HG02970 (cell line): Measurements from ENCODE around the gene ANKLE2.

Experiments
- ATAC-seq: cut with Tn5 transposase; IDR thresholded peaks from one replicate; pipeline ENCODE4 v1.9.1; 2021; ENCODE audit warnings: mild to moderate bottlenecking, moderate library complexity, moderate number of reproducible peaks; ENCODE audit not compliant: unreplicated experiment, low FRiP score

Gene ANKLE2

GRCh38 chr12:132723015-132723763 is 38.4 kb downstream of the ANKLE2 start:
- ATAC-seq, result no peak

GRCh38 chr12:132720606-132721345 is 40.9 kb downstream of the ANKLE2 start:
- no peak for ATAC-seq

- no peak for ATAC-seq
Measured at GRCh38 chr12:132719954-132720324, 41.7 kb downstream of the ANKLE2 start.

DNA sequence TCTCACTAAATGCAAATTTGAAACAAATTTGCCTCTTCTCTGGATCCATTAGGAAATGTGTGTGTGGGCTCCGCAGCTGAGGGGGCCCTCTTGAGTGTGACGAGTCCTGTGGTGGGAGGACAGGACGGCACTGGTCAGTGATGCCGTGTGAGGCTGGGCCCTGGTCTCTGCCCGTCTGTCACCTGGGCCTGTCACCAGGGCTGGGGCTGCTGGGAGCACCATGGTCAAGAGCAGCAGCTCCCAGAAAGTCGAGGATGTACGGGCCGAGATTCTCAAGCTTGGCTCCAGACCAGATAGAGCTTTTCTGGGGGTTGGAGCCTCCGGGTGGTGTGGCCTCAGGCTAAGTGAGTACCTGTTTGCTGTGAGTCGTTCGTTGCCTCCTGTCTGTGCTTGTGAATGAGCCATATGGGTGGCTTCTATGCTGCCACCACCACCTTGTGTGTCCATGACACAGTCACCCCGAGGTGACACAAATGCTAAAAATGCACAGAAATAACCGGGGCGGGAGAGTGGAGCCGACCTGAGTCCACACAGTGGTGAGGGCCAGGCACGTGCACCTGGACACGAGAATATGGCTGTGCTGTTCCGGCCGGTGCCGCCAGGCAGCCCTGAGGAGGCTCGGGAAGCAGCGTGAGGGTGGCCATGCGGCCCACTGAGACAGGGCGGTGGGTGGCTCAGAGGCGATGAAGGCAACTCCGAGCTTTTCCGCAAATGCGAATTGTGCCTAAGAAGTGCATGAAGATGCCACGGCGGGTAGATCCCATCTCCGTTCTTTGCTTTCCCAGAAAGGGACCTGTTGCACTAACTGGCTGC is 42.3 kb downstream of the ANKLE2 start:
- ATAC-seq, result no peak

DNA sequence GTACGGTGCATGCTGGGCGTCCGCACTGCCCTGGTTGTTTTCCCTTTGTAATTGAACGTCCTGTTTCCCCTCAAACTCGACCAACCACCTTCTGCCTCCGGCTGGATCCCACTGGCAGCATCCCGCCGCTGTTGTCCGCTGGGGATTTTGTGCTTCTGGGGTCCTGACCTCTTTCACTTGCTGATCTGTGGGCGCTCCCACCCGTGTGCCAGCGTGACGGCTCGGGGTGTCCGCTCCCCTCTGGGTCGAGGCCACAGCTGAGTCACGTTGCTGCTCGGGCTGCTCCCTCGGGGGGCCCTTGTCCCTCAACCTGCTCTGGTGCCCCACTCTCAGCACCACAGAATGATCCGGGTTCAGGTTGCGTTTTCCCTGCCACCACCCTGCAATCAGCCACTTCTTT is 43.0 kb downstream of the ANKLE2 start:
- ATAC-seq, result no peak

GRCh38 chr12:132717531-132718387 is 43.9 kb downstream of the ANKLE2 start:
- no peak for ATAC-seq

DNA sequence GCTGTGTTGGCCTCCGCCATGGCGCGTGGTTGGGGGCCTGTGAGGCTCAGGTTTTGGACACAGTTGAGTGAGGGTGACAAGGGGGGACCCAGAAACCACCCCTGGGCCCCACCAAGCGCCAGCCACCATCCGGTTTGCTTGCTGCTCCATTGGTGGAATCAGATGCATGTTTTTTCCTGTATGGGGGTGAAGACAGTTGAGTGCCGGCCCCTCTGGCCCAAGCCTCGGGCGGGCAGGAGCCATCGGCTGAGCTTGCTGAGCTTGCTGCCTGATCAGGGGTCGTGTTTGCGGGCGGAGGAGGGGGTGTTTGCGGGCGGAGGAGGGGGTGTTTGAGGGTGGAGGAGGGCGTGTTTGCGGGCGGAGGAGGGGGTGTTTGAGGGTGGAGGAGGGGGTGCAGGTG is 44.6 kb downstream of the ANKLE2 start:
- no peak for ATAC-seq

DNA sequence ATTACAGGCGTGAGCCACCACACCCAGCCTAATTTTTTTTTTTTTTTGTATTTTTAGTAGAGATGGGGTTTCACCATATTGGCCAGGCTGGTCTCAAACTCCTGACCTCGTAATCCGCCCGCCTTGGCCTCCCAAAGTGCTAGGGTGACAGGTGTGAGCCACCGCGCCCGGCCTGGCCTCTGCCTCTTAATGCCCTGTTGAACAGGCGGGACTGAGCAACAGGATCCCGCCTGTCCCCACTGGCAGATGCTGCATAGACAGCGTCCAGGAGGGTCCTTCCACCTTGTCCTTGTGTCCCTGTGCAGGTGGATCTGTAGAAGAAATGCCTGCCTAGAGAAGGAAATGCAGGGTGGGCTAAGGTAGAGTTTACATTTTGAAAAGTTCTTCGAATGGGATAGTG is 45.3 kb downstream of the ANKLE2 start:
- no peak for ATAC-seq

DNA sequence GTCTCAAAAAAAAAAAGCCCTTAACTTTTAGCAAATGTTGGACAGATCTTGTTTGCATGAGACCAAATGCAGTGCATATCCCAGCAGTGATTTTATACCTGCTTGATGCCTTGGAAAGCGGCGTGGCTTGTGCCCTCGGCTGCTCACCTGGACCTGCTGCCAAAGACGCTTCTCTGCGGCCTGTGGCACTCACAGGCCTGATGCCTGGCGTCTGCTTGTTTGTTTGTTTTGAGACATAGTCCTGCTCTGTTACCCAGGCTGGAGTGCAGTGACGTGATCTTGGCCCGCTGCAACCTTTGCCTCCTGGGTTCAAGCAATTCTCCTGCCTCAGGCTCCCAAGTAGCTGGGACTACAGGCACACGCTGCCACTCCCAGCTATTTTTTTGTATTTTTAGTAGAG is 45.8 kb downstream of the ANKLE2 start:
- ATAC-seq, result no peak

- no peak for ATAC-seq
Measured at GRCh38 chr12:132713123-132713522, 48.5 kb downstream of the ANKLE2 start.

DNA sequence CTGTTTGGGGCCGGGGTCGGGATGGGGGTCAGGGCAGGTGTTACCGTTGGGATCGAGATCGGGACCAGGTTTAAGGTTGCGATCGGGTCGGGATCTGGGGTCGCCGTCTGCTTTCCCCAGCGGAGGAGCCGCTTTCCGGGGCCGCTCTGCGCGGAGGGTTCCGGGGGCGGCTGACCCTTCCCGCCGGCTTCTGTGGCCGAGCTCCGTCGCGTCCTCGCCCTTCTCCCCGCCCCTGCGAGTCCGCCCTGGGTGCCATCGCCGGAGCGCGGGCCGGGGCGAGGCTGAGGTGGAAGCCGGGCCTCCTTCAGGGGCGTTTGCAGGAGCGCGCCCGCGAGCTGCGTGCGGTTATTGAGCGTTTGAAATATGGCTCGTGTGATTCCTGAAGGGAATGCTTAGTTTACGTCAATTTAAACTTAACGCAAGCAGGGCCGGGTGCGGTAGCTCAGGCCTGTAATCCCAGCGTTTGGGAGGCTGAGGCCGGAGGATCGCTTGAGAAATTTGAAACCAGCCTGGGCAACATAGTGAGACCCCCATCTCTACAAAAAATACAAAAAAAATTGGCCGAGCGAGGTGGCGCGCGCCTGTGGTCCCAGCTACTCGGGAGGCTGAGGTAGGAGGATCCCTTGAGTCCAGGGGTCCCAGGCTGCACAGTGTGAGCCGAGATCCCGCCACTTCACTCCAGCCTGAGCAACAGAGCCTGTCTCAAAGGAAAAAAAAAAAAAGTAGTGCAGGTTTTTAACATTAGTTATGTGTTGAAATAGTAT is 50.4 kb downstream of the ANKLE2 start:
- peak; percentile 1 for ATAC-seq

DNA sequence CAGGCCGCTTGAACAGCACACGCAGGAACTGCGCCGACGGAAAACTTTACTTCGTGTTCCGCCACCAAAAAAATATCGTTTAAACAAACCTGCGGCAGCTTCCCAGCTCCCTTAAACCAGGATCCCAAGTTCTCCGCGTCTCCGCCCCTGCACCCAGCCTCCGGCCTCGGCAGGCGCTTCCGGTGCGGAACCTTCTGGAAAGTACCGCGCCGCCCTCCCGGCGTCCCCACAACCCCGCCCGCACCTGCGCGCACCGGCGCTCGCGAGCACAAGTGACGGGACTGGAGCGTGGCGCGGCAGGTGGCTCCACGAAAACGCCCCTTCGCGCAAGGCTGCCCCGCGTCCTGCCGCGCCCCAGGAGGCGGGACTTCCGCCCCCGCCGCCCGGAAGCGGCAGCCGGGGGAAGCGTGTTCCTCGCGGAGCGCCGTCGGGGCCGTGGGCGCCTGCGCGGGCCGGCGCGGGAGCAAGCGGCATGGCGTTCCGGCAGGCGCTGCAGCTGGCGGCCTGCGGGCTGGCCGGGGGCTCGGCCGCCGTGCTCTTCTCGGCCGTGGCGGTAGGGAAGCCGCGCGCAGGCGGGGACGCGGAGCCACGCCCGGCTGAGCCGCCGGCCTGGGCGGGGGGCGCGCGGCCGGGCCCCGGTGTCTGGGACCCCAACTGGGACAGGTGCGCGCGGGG is 51.1 kb downstream of the ANKLE2 start, which contains the start of gene PGAM5:
Gene PGAM5, plus strand, starts transcription at position 438 of the 675 bp plus-strand sequence. Its CDS starts 35 bp downstream, at position 473.
- peak; percentile 90 for ATAC-seq

DNA sequence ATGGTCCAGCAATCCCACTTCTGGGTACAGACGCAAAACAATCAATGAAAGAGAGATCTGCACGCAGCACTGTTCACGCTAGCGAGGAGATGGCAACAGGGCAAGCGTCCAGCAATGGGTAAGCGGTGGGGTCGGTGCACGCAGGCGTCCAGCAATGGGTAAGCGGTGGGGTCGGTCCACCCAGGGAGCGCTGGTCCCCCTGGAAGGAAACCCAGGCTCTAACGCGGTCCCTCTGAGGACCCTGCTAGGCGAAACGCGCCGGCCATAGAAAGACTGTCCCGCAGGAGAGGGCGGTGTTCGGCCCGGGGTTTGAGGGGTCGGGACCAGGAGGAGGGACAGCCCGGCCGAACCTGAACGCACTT is 51.6 kb downstream of the ANKLE2 start:
- peak; percentile 18 for ATAC-seq

DNA sequence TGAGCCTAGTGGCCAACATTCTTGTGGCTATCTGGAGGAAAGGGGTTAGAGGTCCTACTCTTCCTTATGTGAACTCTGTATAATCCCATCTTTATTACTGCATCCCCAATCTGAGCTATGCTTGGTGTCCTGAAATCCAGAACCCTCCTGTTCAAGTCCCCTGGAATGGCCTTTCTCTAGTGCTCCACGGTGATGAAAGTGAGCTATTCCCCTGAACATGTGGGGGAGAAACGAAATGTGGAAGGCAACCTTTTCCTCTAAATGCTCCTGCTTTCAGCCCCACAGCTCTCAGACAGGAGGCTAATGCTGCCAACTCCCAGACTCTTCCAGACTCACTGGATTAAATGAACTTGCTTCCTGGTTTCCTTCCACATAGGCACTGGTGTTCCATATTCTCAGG is 53.5 kb downstream of the ANKLE2 start:
- ATAC-seq, result no peak

DNA sequence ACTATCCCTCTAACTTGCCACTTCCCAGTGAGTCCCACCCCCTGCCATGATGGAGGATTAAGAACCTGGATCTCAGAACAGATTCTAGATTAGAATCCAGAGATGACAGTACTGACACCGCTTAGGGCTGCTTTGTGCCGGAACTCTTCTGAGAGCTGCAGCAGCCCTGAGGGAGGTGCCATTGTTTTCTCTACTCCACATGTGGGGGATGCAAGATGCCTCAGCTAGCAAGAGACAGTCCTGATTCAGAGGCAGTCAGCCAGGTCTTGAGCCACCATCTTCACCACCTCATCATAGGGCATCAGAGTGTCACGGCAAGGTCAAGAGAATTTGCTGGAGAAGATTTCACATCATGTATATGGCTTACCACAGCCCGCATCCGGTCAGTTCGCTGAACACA is 54.4 kb downstream of the ANKLE2 start:
- no peak for ATAC-seq

- ATAC-seq, result no peak
Measured at GRCh38 chr12:132703641-132704040, 58.0 kb downstream of the ANKLE2 start.

DNA sequence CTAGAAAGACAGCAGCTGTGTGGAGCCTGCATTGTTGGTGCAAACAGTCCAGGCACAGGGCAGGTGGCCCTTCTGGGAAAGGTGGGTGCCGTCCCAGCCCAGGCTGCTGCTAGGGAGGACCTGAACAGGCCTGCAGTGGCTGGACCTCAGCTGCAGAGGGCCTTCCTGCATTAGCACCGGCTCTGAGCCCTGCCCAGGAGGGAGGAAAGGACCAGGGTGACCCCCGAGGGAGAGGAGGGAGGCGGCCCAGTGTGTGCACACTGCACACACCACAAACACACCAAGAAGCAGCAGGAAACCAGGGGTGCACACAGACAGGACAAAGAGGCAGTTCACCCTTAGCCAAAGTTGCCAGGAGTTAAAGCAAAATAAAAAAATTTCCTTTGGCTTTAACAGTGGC is 59.0 kb downstream of the ANKLE2 start:
- ATAC-seq, result no peak

DNA sequence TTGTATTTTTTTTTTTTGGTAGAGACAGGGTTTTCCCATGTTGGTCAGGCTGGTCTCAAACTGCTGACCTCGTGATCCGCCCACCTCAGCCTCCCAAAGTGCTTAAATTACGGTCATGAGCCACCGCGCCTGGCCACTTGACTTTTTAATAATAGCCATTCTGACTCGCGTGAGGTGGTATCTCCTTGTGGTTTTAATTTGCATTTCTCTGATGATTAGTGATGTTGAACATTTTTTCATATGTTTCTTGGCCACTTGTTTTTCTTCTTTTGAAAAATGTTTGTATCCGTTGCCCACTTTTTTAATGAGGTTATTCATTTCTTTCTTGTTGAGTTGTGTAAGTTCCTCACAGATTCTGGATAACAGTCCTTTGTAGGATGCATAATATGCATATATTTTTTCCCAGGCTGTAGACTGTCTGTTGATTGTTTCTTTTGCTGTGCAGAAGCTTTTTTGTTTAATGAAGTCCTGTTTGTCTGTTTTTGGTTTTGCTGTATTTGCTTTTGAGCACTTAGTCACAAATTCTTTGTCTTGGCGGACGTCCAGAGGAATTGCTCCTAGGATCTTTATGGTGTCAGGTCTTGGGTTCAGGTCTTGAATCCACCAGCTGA is 61.3 kb downstream of the ANKLE2 start:
- no peak for ATAC-seq

DNA sequence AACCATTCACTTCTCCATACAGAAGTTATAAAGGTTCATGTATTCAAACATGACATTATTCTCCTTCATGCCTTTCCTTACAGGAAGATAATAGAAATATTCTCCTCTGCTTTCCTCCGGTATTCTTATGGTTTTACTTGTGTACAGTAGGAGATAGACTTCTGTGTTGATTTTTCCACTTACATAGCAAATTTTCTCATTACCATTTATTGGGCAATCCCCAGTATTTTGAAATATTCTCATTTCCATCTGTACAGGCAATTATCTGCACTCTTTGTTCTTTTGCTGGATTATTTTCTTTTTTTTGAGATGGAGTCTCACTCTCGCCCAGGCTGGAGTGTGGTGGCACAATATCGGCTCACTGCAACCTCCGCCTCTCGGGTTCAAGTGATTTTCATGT is 63.3 kb downstream of the ANKLE2 start:
- ATAC-seq, result no peak
